H1 (cell line): ENCODE measurements around the gene SLC6A6. TPM values are rescaled to one million over a fixed set of nuclear protein-coding genes. Genes with fewer than 3 reads are reported as not detected.

Source experiments
- CTCF ChIA-PET: fragments of 300-600 bp; sonication (Branson Sonifier 250); formaldehyde crosslinking; loops from one replicate; lab custom pipeline; 2021; ENCODE audit not compliant: partially characterized antibody; lab: Charles Lee
- POLR2A ChIA-PET: fragments of 300-600 bp; sonication (Branson Sonifier 250); formaldehyde crosslinking; loops from one replicate; lab custom pipeline; 2021; ENCODE audit warnings: inconsistent platforms; ENCODE audit not compliant: partially characterized antibody; lab: Charles Lee
- DNase-seq, 2 experiments: peaks; one replicate each; pipeline versions ENCODE4 v3.0.0 to v3.0.0-alpha.2; 2010 to 2022; ENCODE audit warnings: low spot score in 2 of 2, low read depth in 1 of 2, mixed read lengths in 1 of 2
- FAIRE-seq: peaks from 2 replicates; lab custom pipeline; 2011; peaks lifted over from hg19 to GRCh38; lab: Jason Lieb, UNC
- H2AFZ ChIP-seq: 2 replicates; pipeline ENCODE4 v1.8.1; 2012; ENCODE audit warnings: low read length, inconsistent platforms
- H2AK5ac ChIP-seq: 2 replicates; pipeline ENCODE4 v1.6.1; 2013; ENCODE audit warnings: low read depth, low read length
- H2BK120ac ChIP-seq: replicated peaks from 2 replicates; pipeline ENCODE3; 2013; ENCODE audit warnings: low read depth, low read length, inconsistent platforms
- H2BK12ac ChIP-seq: 2 replicates; pipeline ENCODE4 v1.6.1; 2013; ENCODE audit warnings: low read depth, low read length
- H2BK15ac ChIP-seq: 2 replicates; pipeline ENCODE4 v1.6.1; 2013; ENCODE audit warnings: low read length
- H2BK20ac ChIP-seq: 2 replicates; pipeline ENCODE4 v1.6.1; 2013; ENCODE audit warnings: low read length
- H2BK5ac ChIP-seq: 2 replicates; pipeline ENCODE4 v1.6.1; 2013; ENCODE audit warnings: low read depth, low read length
- H3K14ac ChIP-seq: 2 replicates; pipeline ENCODE4 v1.6.1; 2013; ENCODE audit warnings: inconsistent platforms; ENCODE audit not compliant: insufficient read length
- H3K18ac ChIP-seq: 2 replicates; pipeline ENCODE4 v1.6.1; 2013; ENCODE audit warnings: low read length; ENCODE audit errors: extremely low read depth
- H3K23ac ChIP-seq: 2 replicates; pipeline ENCODE4 v1.6.1; 2013; ENCODE audit warnings: inconsistent platforms; ENCODE audit not compliant: insufficient read length
- H3K23me2 ChIP-seq: 2 replicates; pipeline ENCODE4 v1.6.1; 2013; ENCODE audit warnings: low read depth, low read length
- H3K27ac ChIP-seq: 2 replicates; pipeline ENCODE4 v1.6.1; 2011; ENCODE audit warnings: low read depth, low read length, inconsistent platforms
- H3K27me3 ChIP-seq, 4 experiments: replicated peaks in 1 of 4; 1 replicate in 1 of 4; 2 replicates in 3 of 4; pipeline versions ENCODE4 v1.6.1 to v1.8.1; 2011 to 2013; ENCODE audit warnings: low read length in 3 of 4, mild to moderate bottlenecking in 3 of 4, inconsistent platforms in 2 of 4, mixed read lengths in 2 of 4, moderate library complexity in 1 of 4; ENCODE audit not compliant: control insufficient read depth in 3 of 4, insufficient read depth in 3 of 4; ENCODE audit errors: extremely low read depth in 1 of 4
- H3K36me3 ChIP-seq, 4 experiments: 2 replicates each; pipeline versions ENCODE4 v1.6.1 to v1.8.1; 2011 to 2013; ENCODE audit warnings: mild to moderate bottlenecking in 4 of 4, low read length in 3 of 4, moderate library complexity in 2 of 4, control low read depth in 1 of 4, inconsistent platforms in 1 of 4; ENCODE audit not compliant: insufficient read depth in 4 of 4, control insufficient read depth in 2 of 4
- H3K4ac ChIP-seq: replicated peaks from 2 replicates; pipeline ENCODE3; 2013; ENCODE audit warnings: low read length, low read depth, mixed read lengths, inconsistent platforms; ENCODE audit not compliant: insufficient read length
- H3K4me1 ChIP-seq, 4 experiments: replicated peaks in 1 of 4; 1 replicate in 1 of 4; 2 replicates in 3 of 4; pipeline versions ENCODE4 v1.6.1 to v1.8.1; 2011 to 2013; ENCODE audit warnings: low read length in 3 of 4, inconsistent platforms in 2 of 4, mixed read lengths in 1 of 4; ENCODE audit not compliant: insufficient read depth in 4 of 4, control insufficient read depth in 3 of 4
- H3K4me2 ChIP-seq, 2 experiments: 2 replicates each; pipeline versions ENCODE4 v1.6.1 to v1.8.1; 2011 to 2013; ENCODE audit warnings: low read depth in 2 of 2, low read length in 2 of 2, control low read depth in 1 of 2, inconsistent platforms in 1 of 2, mild to moderate bottlenecking in 1 of 2; ENCODE audit not compliant: insufficient read depth in 1 of 2
- H3K4me3 ChIP-seq, 4 experiments: fragments of 200-600, 300-600 bp in 1 of 4; sonication (generic), shearing (Covaris generic), sonication (Bioruptor Twin) in 1 of 4; 2 replicates each; pipeline versions ENCODE4 v1.5.1 to v1.8.1; 2011 to 2016; ENCODE audit warnings: low read length in 4 of 4, low read depth in 3 of 4, control low read depth in 2 of 4, inconsistent platforms in 2 of 4, mild to moderate bottlenecking in 2 of 4, mixed read lengths in 1 of 4, moderate library complexity in 1 of 4; ENCODE audit not compliant: insufficient read depth in 2 of 4; ENCODE audit errors: extremely low read depth in 1 of 4
- H3K56ac ChIP-seq: replicated peaks from 2 replicates; pipeline ENCODE3; 2013; ENCODE audit warnings: low read depth, mild to moderate bottlenecking, mixed read lengths, low read length, inconsistent platforms; ENCODE audit not compliant: insufficient read length
- H3K79me1 ChIP-seq: 2 replicates; pipeline ENCODE4 v1.6.1; 2013; ENCODE audit warnings: low read depth, low read length, control low read depth
- H3K79me2 ChIP-seq, 2 experiments: 2 replicates each; pipeline versions ENCODE4 v1.6.1 to v1.8.1; 2012 to 2013; ENCODE audit warnings: low read length in 2 of 2, mild to moderate bottlenecking in 2 of 2, inconsistent platforms in 1 of 2; ENCODE audit not compliant: insufficient read depth in 2 of 2, control insufficient read depth in 1 of 2
- H3K9ac ChIP-seq, 4 experiments: replicated peaks in 1 of 4; 1 replicate in 1 of 4; 2 replicates in 3 of 4; pipeline versions ENCODE4 v1.6.1 to v1.8.1; 2011 to 2013; ENCODE audit warnings: low read depth in 3 of 4, low read length in 3 of 4, control low read depth in 2 of 4, mild to moderate bottlenecking in 2 of 4, moderate library complexity in 2 of 4, inconsistent platforms in 1 of 4; ENCODE audit errors: extremely low read depth in 1 of 4
- H3K9me3 ChIP-seq, 2 experiments: 2 replicates each; pipeline versions ENCODE4 v1.6.1 to v1.8.1; 2012 to 2013; ENCODE audit warnings: mild to moderate bottlenecking in 2 of 2, moderate library complexity in 2 of 2, control low read depth in 1 of 2, inconsistent platforms in 1 of 2, low read depth in 1 of 2, low read length in 1 of 2, mixed read lengths in 1 of 2; ENCODE audit not compliant: insufficient read depth in 2 of 2
- H4K20me1 ChIP-seq, 2 experiments: replicated peaks in 1 of 2; 2 replicates each; pipeline versions ENCODE3 to v1.8.1; 2011 to 2013; ENCODE audit warnings: inconsistent platforms in 2 of 2, low read length in 2 of 2, mild to moderate bottlenecking in 1 of 2; ENCODE audit not compliant: insufficient read depth in 2 of 2, control insufficient read depth in 1 of 2
- H4K5ac ChIP-seq: 2 replicates; pipeline ENCODE4 v1.6.1; 2013; ENCODE audit warnings: low read length, low read depth, mixed read lengths, inconsistent platforms; ENCODE audit not compliant: insufficient read length
- H4K8ac ChIP-seq: 2 replicates; pipeline ENCODE4 v1.8.0; 2013; ENCODE audit warnings: mild to moderate bottlenecking, moderate library complexity, low read length, inconsistent platforms; ENCODE audit not compliant: insufficient read depth; ENCODE audit errors: extremely low read depth
- H4K91ac ChIP-seq: replicated peaks from 2 replicates; pipeline ENCODE3; 2013; ENCODE audit warnings: low read length, mixed read lengths, inconsistent platforms; ENCODE audit not compliant: insufficient read length
- WGBS, 2 experiments: shearing (Covaris generic) in 1 of 2; methylation state at CpG; one replicate each; pipeline versions ENCODE4 v1.1.6 to v1.1.7; 2013 to 2015; ENCODE audit warnings: low lambda C conversion rate in 2 of 2, mixed read lengths in 2 of 2, inconsistent platforms in 1 of 2, low coverage in 1 of 2, missing lambda C conversion rate in 1 of 2; ENCODE audit not compliant: insufficient replicate concordance in 2 of 2, insufficient coverage in 1 of 2, insufficient read length in 1 of 2; ENCODE audit errors: extremely low coverage in 1 of 2, missing lambda C conversion rate in 1 of 2; 5-methylcytosine and 5-hydroxymethylcytosine counted together
- polyA plus RNA-seq, 7 experiments: library from polyadenylated mRNA; depleted of rRNA in 3 of 7; stranded (reverse) in 5 of 7; unstranded in 2 of 7; fragments of >200 nt in 5 of 7; fragments of 200-250 nt in 2 of 7; gene quantifications; 1 replicate in 5 of 7; 2 replicates in 1 of 7; 4 replicates in 1 of 7; pipeline versions ENCODE4 v1.2.1 to v1.2.3, GENCODE V29; 2011 to 2013; ENCODE audit warnings: missing spikeins in 2 of 7, mixed read lengths in 2 of 7
- total RNA-seq: library from RNA; stranded (reverse); fragmentation: NEBNext Ultra II Directional; extraction: Animal tissue kit (Norgen Biotek cat#: 25700); gene quantifications from 2 replicates; pipeline ENCODE4 v1.2.1, GENCODE V29; 2021
- TF ChIP-seq, protein P1 (sequence below): IDR thresholded peaks from 2 replicates; pipeline ENCODE4 v1.6.1; 2011; ENCODE audit warnings: low read depth, mild to moderate bottlenecking, low read length; ENCODE audit not compliant: insufficient read depth
- TF ChIP-seq, protein P2 (sequence below): IDR thresholded peaks from 2 replicates; pipeline ENCODE4 v1.6.1; 2012; ENCODE audit warnings: low read length, inconsistent platforms

Gene SLC6A6
- total and polyA plus RNA-seq, 2 of the 8 experiments (the other 6 are each of a cell fraction or from before 2014, with no cell fraction given), result 66.2 to 144 TPM

DNA sequence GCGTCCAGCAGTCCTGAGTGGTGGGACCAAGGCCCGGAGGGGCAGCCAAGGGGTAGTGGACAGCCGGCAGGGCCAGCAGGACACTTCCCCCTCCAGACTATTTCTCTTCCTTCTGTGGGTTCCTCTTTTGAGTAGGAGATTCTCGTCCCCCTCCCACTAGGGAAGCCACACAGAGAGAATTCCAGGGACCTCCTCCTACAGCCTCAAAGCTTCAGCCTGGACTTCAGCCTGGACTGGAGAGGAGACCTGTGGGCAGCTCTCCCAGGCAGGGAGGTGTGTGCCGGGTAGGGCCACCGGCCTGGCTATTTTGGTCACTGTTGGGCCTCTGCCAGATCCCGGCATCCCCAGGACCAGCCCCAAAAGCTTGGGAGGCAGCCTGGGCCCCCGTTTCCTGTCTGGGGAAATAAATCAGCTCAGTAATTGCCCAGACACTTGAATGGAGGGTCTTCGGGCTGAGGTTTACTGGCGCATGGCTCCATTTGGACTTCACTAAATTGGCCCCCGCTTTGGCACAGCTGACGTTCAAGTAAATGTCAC is 1.3 kb downstream of the SLC6A6 start:
- no peaks in the 10 kb centered on the region for H3K36me3 ChIP-seq
- 43% methylated on average over 10 of the region's 12 CpGs; no CpG with 5 or more reads in 1 of the 2 experiments for WGBS, 2 experiments
- H3K14ac ChIP-seq, result peak overlapping the region; percentile 74
- CTCF ChIA-PET, result interaction anchor here (0.8 to 3.8 kb wide), 13 partner anchors 10 to 518 kb away, joined by 3 to 16 read pairs (median 4); no protein-coding TSS in a partner anchor
- H2BK15ac ChIP-seq, result peak overlapping the region; percentile 92; the same call in 1 of the 2 replicates
- peaks cover 42 to 58% of the 10 kb centered on the region in 2 experiments for H3K79me2 ChIP-seq
- H3K4me2 ChIP-seq, result peak overlapping the region; percentile 100
- H3K18ac ChIP-seq, result peak overlapping the region; percentile 72
- no peaks in the 10 kb centered on the region for H3K27me3 ChIP-seq
- FAIRE-seq, result no peak
- no peak overlapping the region for H2BK120ac ChIP-seq
- no peak overlapping the region for H4K8ac ChIP-seq
- no peak overlapping the region for H3K4ac ChIP-seq
- H3K79me1 ChIP-seq, result peaks cover 18% of the 10 kb centered on the region
- peaks cover 8 to 27% of the 10 kb centered on the region in 2 experiments for H4K20me1 ChIP-seq
- peaks cover 13% of the 10 kb centered on the region for H3K23me2 ChIP-seq
- no peak overlapping the region for H3K27ac ChIP-seq
- H2BK5ac ChIP-seq, result peak overlapping the region; percentile 98; the same call in 1 of the 2 replicates
- no peak overlapping the region for H4K5ac ChIP-seq
- peak overlapping the region; percentile 82 to 99 (median 98) for H3K4me3 ChIP-seq
- peak overlapping the region in 3 of 4 experiments; percentile 85 to 93 (median 88); a peak in 5 of 7 replicates for H3K9ac ChIP-seq
- peak overlapping the region; percentile 99; the same call in 1 of the 2 replicates for H2BK12ac ChIP-seq
- DNase-seq, result no peak
- POLR2A ChIA-PET, result interaction anchor here (0.6 to 6.5 kb wide), 11 partner anchors 9 to 65 kb away, joined by 3 to 41 read pairs (median 7); no protein-coding TSS in a partner anchor
- H3K23ac ChIP-seq, result no peak overlapping the region
- H3K4me1 ChIP-seq, result peaks cover 5 to 25% (median 18%) of the 10 kb centered on the region in 4 experiments
- H3K9me3 ChIP-seq, result no peaks in the 10 kb centered on the region
- peak overlapping the region; percentile 88; the same call in 1 of the 2 replicates for H2AK5ac ChIP-seq
- H4K91ac ChIP-seq, result peak overlapping the region; percentile 91
- no peak overlapping the region for H2BK20ac ChIP-seq
- H3K56ac ChIP-seq, result peak overlapping the region; percentile 91
- TF ChIP-seq, protein P1, sequence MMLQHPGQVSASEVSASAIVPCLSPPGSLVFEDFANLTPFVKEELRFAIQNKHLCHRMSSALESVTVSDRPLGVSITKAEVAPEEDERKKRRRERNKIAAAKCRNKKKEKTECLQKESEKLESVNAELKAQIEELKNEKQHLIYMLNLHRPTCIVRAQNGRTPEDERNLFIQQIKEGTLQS, result no peak
- TF ChIP-seq, protein P2, sequence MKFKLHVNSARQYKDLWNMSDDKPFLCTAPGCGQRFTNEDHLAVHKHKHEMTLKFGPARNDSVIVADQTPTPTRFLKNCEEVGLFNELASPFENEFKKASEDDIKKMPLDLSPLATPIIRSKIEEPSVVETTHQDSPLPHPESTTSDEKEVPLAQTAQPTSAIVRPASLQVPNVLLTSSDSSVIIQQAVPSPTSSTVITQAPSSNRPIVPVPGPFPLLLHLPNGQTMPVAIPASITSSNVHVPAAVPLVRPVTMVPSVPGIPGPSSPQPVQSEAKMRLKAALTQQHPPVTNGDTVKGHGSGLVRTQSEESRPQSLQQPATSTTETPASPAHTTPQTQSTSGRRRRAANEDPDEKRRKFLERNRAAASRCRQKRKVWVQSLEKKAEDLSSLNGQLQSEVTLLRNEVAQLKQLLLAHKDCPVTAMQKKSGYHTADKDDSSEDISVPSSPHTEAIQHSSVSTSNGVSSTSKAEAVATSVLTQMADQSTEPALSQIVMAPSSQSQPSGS, result no peak
- no peak overlapping the region for H2AFZ ChIP-seq
